Right atrium auricular region (tissue), 2 donors: ENCODE measurements around the gene TMEM63C. TPM values are rescaled to one million over a fixed set of nuclear protein-coding genes. Genes with fewer than 3 reads are reported as not detected.

Experiments
- DNase-seq: peaks from one replicate; pipeline ENCODE4 v3.0.0-alpha.2; 2019; ENCODE audit warnings: low spot score
- H3K27ac ChIP-seq, 2 donors: fragments of 200-600 bp; sonication (generic); 1 replicate in 1 of 2; 2 replicates in 1 of 2; pipeline ENCODE4 v1.5.1; 2016 to 2019
- H3K27me3 ChIP-seq, 2 donors: fragments of 200-600 bp; sonication (generic); one replicate each; pipeline versions ENCODE4 v1.5.1 to v1.6.0; 2017 to 2019
- H3K36me3 ChIP-seq: fragments of 200-600 bp; sonication (generic); one replicate; pipeline ENCODE4 v1.5.1; 2016
- H3K4me1 ChIP-seq, 2 donors: fragments of 200-600 bp; sonication (generic); one replicate each; pipeline versions ENCODE4 v1.5.1 to v1.6.0; 2017 to 2019
- H3K4me3 ChIP-seq, 2 donors: fragments of 200-600 bp; sonication (generic); 1 replicate in 1 of 2; 2 replicates in 1 of 2; pipeline ENCODE4 v1.5.1; 2017 to 2019; ENCODE audit warnings: mild to moderate bottlenecking in 1 of 2, moderate library complexity in 1 of 2
- H3K9me3 ChIP-seq, 2 donors: fragments of 200-600 bp; sonication (generic); one replicate each; pipeline ENCODE4 v1.5.1; 2019
- total RNA-seq, 2 donors: library from RNA; depleted of rRNA; stranded (reverse); fragments of >200 nt; gene quantifications; one replicate each; pipeline ENCODE4 v1.1.0, GENCODE V29; 2016
- TF ChIP-seq, protein P1 (sequence below), 2 donors: fragments of 200-600 bp; sonication (generic); IDR thresholded peaks; one replicate each; pipeline ENCODE4 v1.5.1; 2019; ENCODE audit warnings: antibody characterized with exemption in 2 of 2

Gene TMEM63C
- total RNA-seq, 2 donors from 2014 or later, result 0.04 TPM; not detected in 1

DNA sequence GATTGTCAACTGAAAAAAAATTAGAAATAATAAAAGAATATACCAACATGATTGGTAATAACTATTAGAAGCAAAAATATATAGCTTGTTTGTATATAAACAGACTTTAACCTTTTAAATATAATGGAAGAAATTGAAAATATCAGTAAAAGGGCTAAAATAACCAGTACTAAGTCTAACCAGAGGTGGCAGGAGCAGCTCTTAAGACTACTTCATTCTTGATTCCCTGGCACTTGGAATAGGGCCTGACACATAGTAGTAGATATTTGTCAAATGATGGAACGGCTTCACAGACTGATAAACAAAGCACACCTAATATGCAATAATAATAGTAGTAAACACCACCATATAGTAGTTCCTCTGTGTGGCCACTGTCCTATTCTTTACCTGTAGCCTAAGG, 9.4 kb downstream of the TMEM63C start:
- Histone ChIP-seq H3K27me3 (no peaks in the 10 kb centered on the region), H3K36me3 (no peaks in the 10 kb centered on the region), H3K27ac (no peak overlapping the region), H3K4me1 (no peaks in the 10 kb centered on the region), H3K4me3 (no peak overlapping the region), H3K9me3 (no peaks in the 10 kb centered on the region)
- TF ChIP-seq, protein P1, sequence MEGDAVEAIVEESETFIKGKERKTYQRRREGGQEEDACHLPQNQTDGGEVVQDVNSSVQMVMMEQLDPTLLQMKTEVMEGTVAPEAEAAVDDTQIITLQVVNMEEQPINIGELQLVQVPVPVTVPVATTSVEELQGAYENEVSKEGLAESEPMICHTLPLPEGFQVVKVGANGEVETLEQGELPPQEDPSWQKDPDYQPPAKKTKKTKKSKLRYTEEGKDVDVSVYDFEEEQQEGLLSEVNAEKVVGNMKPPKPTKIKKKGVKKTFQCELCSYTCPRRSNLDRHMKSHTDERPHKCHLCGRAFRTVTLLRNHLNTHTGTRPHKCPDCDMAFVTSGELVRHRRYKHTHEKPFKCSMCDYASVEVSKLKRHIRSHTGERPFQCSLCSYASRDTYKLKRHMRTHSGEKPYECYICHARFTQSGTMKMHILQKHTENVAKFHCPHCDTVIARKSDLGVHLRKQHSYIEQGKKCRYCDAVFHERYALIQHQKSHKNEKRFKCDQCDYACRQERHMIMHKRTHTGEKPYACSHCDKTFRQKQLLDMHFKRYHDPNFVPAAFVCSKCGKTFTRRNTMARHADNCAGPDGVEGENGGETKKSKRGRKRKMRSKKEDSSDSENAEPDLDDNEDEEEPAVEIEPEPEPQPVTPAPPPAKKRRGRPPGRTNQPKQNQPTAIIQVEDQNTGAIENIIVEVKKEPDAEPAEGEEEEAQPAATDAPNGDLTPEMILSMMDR (IDR thresholded peaks at IDR 0.05), result no peak
- no peak for DNase-seq

DNA sequence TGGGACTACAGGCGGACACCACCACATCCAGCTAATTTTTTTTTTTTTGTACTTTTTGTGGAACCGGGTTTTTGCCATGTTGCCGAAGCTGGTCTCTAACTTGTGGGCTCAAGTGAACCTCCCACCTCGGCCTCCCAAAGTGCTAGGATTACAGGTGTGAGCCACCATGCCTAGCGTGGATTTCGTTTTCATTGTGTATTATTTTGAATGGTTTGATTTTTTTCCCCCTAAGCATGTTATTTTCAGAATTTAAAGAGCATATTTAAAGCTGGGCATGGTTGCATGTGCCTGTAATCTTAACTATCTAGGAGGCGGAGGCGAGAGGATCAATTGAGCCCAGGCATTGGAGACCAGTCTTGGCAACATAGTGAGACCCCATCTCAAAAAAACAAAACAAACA, 13.1 kb downstream of the TMEM63C start:
- no peak overlapping the region for H3K27ac ChIP-seq
- H3K36me3 ChIP-seq, result no peaks in the 10 kb centered on the region
- TF ChIP-seq, protein P1 (IDR thresholded peaks at IDR 0.05), result no peak
- H3K27me3 ChIP-seq, result no peaks in the 10 kb centered on the region
- DNase-seq, result no peak
- H3K4me1 ChIP-seq, result no peaks in the 10 kb centered on the region
- H3K4me3 ChIP-seq, result no peak overlapping the region
- H3K9me3 ChIP-seq, result no peaks in the 10 kb centered on the region

- TF ChIP-seq, protein P1 (IDR thresholded peaks at IDR 0.05), result no peak
- H3K27me3 ChIP-seq, result no peaks in the 10 kb centered on the region
- no peaks in the 10 kb centered on the region for H3K36me3 ChIP-seq
- no peaks in the 10 kb centered on the region for H3K4me1 ChIP-seq
- H3K4me3 ChIP-seq, result no peak overlapping the region
- H3K27ac ChIP-seq, result no peak overlapping the region
- H3K9me3 ChIP-seq, result no peaks in the 10 kb centered on the region
- no peak for DNase-seq
Measured at GRCh38 chr14:77195766-77196165, 14.2 kb downstream of the TMEM63C start.

DNA sequence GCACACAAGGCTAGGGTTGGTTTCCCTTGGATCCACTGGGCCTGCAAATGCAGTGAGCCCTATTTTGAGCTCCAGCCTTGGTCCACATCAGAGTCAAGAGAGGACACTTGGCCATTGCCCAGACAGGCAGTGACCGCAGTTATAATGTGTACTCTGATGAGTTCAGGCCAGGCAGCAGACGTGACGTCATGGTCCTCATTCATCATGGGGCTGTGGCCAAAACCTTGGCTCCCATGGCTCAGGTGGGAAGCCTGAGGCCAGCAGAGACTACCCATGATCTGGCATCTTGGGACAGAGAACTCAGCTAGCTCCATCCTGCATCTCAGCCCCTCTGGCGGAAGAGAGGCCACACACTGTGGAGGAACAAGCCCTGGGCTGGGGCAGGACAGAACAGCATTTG, 16.4 kb downstream of the TMEM63C start:
- H3K27me3 ChIP-seq, result no peaks in the 10 kb centered on the region
- H3K36me3 ChIP-seq, result no peaks in the 10 kb centered on the region
- H3K4me1 ChIP-seq, result no peaks in the 10 kb centered on the region
- TF ChIP-seq, protein P1 (IDR thresholded peaks at IDR 0.05), result no peak
- no peaks in the 10 kb centered on the region for H3K9me3 ChIP-seq
- H3K4me3 ChIP-seq, result no peak overlapping the region
- no peak overlapping the region for H3K27ac ChIP-seq
- no peak for DNase-seq

GRCh38 chr14:77198561-77198960, 17.0 kb downstream of the TMEM63C start:
- TF ChIP-seq, protein P1 (IDR thresholded peaks at IDR 0.05), result no peak
- H3K27me3 ChIP-seq, result no peaks in the 10 kb centered on the region

DNA sequence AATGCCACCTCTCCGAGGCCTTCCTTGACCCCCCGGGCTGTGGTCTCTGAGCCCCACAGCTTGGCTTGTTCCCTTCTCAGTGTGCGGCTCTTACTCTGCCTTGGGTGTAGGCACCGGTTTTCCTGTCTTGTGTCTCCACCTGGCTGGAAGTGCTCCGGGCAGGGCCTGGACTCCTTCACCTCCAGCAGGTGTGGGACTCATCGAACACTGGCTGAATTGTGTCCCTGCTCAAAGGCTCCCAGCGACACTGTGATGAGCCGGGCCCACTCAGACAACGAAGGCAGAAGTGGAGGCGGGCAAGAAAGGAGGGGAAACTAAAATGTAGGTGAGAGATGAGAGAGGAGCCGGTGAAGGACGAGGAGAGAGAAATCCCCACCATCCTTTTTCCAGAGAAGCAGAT, 18.0 kb downstream of the TMEM63C start:
- no peak overlapping the region for H3K27ac ChIP-seq
- no peaks in the 10 kb centered on the region for H3K9me3 ChIP-seq
- H3K4me3 ChIP-seq, result no peak overlapping the region
- no peaks in the 10 kb centered on the region for H3K27me3 ChIP-seq
- no peaks in the 10 kb centered on the region for H3K36me3 ChIP-seq
- H3K4me1 ChIP-seq, result no peaks in the 10 kb centered on the region
- no peak for DNase-seq
- TF ChIP-seq, protein P1 (IDR thresholded peaks at IDR 0.05), result no peak

More at GRCh38 chr14:77198561-77198960, 17.0 kb downstream of the TMEM63C start:
- H3K4me3 ChIP-seq, result no peak overlapping the region
- no peak for DNase-seq
- H3K27ac ChIP-seq, result no peak overlapping the region
- H3K4me1 ChIP-seq, result no peaks in the 10 kb centered on the region
- H3K9me3 ChIP-seq, result no peaks in the 10 kb centered on the region
- H3K36me3 ChIP-seq, result no peaks in the 10 kb centered on the region
